ENCODE measurements around the gene DOCK6. TPM values are rescaled to one million over a fixed set of nuclear protein-coding genes. Genes with fewer than 3 reads are reported as not detected.

DOCK6 gene
- total RNA-seq, 1 donor from 2014 or later: 10.5 TPM

DNA sequence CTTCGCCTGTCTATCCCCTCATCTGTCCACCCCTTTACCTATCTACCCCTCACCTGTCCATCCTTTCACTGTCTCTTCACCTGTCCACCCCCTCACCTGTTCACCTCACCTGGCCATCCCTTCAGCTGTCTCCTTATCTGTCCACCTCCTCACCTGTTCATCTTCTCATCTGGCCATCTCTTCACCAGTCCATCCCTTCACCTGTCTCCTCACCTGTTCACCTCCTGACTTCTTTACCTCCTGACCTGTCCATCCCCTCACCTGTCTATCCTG, 51.7 kb downstream of the DOCK6 start:
- FAIRE-seq (peak; percentile 80), DNase-seq (ENCODE audit: low read depth) (no peak)
- Histone ChIP-seq H3K4me3 (ENCODE audit: low read depth, low read length) (no peak overlapping the region), H3K27me3 (ENCODE audit: control insufficient read depth, insufficient read depth, low read length) (no peaks in the 10 kb centered on the region), H3K36me3 (ENCODE audit: control insufficient read depth, insufficient read depth, low read length) (peaks cover 25% of the 10 kb centered on the region)
- TF ChIP-seq CTCF (IDR thresholded peaks at IDR 0.05; ENCODE audit: insufficient read depth, low read length, severe bottlenecking): no peak

- TF ChIP-seq CTCF (IDR thresholded peaks at IDR 0.05; ENCODE audit: insufficient read depth, low read length, severe bottlenecking): no peak
- H3K36me3 ChIP-seq (ENCODE audit: control insufficient read depth, insufficient read depth, low read length): peaks cover 21% of the 10 kb centered on the region
- H3K4me3 ChIP-seq (ENCODE audit: low read depth, low read length): no peak overlapping the region
- FAIRE-seq (no peak), DNase-seq (ENCODE audit: low read depth) (no peak)
- H3K27me3 ChIP-seq (ENCODE audit: control insufficient read depth, insufficient read depth, low read length): no peaks in the 10 kb centered on the region
Measured at GRCh38 chr19:11209839-11210655, 52.3 kb downstream of the DOCK6 start.

- H3K36me3 ChIP-seq (ENCODE audit: control insufficient read depth, insufficient read depth, low read length): peaks cover 15% of the 10 kb centered on the region
- H3K27me3 ChIP-seq (ENCODE audit: control insufficient read depth, insufficient read depth, low read length): no peaks in the 10 kb centered on the region
- H3K4me3 ChIP-seq (ENCODE audit: low read depth, low read length): no peak overlapping the region
- no peak for DNase-seq (ENCODE audit: low read depth)
- no peak for TF ChIP-seq CTCF (IDR thresholded peaks at IDR 0.05; ENCODE audit: insufficient read depth, low read length, severe bottlenecking)
- FAIRE-seq: no peak
Measured at GRCh38 chr19:11208561-11209471, 53.5 kb downstream of the DOCK6 start.

GRCh38 chr19:11205939-11206570, 56.3 kb downstream of the DOCK6 start:
- H3K36me3 ChIP-seq (ENCODE audit: control insufficient read depth, insufficient read depth, low read length): peaks cover 9% of the 10 kb centered on the region
- no peak for TF ChIP-seq CTCF (IDR thresholded peaks at IDR 0.05; ENCODE audit: insufficient read depth, low read length, severe bottlenecking)
- FAIRE-seq (no peak), DNase-seq (ENCODE audit: low read depth) (no peak)
- H3K27me3 ChIP-seq (ENCODE audit: control insufficient read depth, insufficient read depth, low read length): no peaks in the 10 kb centered on the region
- no peak overlapping the region for H3K4me3 ChIP-seq (ENCODE audit: low read depth, low read length)

- no peak for FAIRE-seq
- TF ChIP-seq CTCF (IDR thresholded peaks at IDR 0.05; ENCODE audit: insufficient read depth, low read length, severe bottlenecking): no peak
- Histone ChIP-seq H3K36me3 (ENCODE audit: control insufficient read depth, insufficient read depth, low read length) (peaks cover 11% of the 10 kb centered on the region), H3K27me3 (ENCODE audit: control insufficient read depth, insufficient read depth, low read length) (no peaks in the 10 kb centered on the region), H3K4me3 (ENCODE audit: low read depth, low read length) (no peak overlapping the region)
- DNase-seq (ENCODE audit: low read depth): no peak
Measured at GRCh38 chr19:11204943-11205349, 57.4 kb downstream of the DOCK6 start.

All from bronchial epithelial cell (primary cell).